ENCODE data around the gene OXTR. TPM values are rescaled to one million over a fixed set of nuclear protein-coding genes. Genes with fewer than 3 reads are reported as not detected.

OXTR gene
- total RNA-seq, 1 experiment from 2014 or later = 0.63 TPM

DNA sequence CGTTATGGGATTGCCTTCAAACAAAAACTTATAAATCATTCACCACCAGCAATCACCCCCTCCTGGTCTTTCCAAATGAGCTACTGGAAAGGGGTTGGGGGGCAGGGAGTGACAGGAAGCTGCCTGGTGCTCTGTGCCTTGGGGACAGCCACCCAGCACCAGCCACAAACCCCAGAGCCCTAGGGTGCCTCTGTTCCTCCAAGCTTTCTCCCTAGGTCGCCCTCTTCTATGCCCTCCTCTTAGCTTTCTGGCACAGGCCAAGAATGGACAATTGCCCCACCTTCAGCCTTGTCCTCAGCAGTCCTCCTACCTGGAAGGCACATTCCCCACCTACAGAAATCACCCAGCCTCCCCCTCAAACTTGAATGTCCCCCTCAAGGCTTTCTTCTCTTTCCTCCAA lies 3.3 kb downstream of the OXTR start:
- peaks cover 14% of the 10 kb centered on the region for H3K27me3 Mint-ChIP-seq (ENCODE audit: insufficient read depth, unreplicated experiment)
- intact Hi-C loops (cut with micrococcal nuclease) = no loop called here
- no peaks in the 10 kb centered on the region for H3K36me3 Mint-ChIP-seq (ENCODE audit: insufficient read depth, unreplicated experiment)
- no peaks in the 10 kb centered on the region for H3K9me3 Mint-ChIP-seq (ENCODE audit: unreplicated experiment)
- no peak overlapping the region for H3K4me3 Mint-ChIP-seq (ENCODE audit: unreplicated experiment)
- no TSS peak for BruUV-seq (replicated peaks)
- DNase-seq (ENCODE audit: unreplicated experiment) = no peak
- H3K27ac Mint-ChIP-seq (ENCODE audit: low read depth, unreplicated experiment) = no peak overlapping the region
- peaks cover 7% of the 10 kb centered on the region for H3K4me1 Mint-ChIP-seq (ENCODE audit: insufficient read depth, unreplicated experiment)
- TF ChIP-seq, protein P1, sequence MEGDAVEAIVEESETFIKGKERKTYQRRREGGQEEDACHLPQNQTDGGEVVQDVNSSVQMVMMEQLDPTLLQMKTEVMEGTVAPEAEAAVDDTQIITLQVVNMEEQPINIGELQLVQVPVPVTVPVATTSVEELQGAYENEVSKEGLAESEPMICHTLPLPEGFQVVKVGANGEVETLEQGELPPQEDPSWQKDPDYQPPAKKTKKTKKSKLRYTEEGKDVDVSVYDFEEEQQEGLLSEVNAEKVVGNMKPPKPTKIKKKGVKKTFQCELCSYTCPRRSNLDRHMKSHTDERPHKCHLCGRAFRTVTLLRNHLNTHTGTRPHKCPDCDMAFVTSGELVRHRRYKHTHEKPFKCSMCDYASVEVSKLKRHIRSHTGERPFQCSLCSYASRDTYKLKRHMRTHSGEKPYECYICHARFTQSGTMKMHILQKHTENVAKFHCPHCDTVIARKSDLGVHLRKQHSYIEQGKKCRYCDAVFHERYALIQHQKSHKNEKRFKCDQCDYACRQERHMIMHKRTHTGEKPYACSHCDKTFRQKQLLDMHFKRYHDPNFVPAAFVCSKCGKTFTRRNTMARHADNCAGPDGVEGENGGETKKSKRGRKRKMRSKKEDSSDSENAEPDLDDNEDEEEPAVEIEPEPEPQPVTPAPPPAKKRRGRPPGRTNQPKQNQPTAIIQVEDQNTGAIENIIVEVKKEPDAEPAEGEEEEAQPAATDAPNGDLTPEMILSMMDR (IDR thresholded peaks at IDR 0.05; ENCODE audit: unreplicated experiment) = no peak
- POLR2A ChIA-PET = no interaction called here
- CTCF ChIA-PET = interaction anchor here (1.2 kb wide), 1 partner anchor 11 kb away, joined by 3 read pairs; no protein-coding TSS in a partner anchor

DNA sequence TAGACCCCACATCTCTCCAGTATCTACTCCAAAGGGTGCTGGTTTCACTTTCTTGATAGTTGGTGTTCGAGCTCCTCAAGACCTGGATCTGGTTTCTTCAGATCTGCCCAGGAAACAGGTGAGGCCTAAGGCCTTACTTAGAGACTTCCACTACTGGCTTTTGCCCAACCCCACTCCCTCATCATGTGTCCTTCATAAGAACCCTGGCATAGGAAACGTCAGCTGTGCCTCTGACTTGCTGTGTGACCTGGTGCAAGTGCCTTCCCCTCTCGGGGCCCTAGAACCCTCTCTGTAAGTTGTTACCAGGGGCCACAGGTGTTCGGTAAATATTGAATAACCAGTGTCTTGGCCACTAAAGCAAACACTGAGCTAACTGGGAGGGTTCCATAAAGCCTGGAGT lies 3.9 kb downstream of the OXTR start:
- TF ChIP-seq, protein P1 (IDR thresholded peaks at IDR 0.05; ENCODE audit: unreplicated experiment) = no peak
- DNase-seq (ENCODE audit: unreplicated experiment) = no peak
- CTCF ChIA-PET = interaction anchor here (0.6 to 1.2 kb wide), 3 partner anchors 10 to 322 kb away, joined by 3 read pairs; no protein-coding TSS in a partner anchor
- H3K9me3 Mint-ChIP-seq (ENCODE audit: unreplicated experiment) = no peaks in the 10 kb centered on the region
- BruUV-seq (replicated peaks) = no TSS peak
- intact Hi-C loops (cut with micrococcal nuclease) = no loop called here
- peaks cover 14% of the 10 kb centered on the region for H3K27me3 Mint-ChIP-seq (ENCODE audit: insufficient read depth, unreplicated experiment)
- no peak overlapping the region for H3K4me3 Mint-ChIP-seq (ENCODE audit: unreplicated experiment)
- peaks cover 7% of the 10 kb centered on the region for H3K4me1 Mint-ChIP-seq (ENCODE audit: insufficient read depth, unreplicated experiment)
- H3K36me3 Mint-ChIP-seq (ENCODE audit: insufficient read depth, unreplicated experiment) = no peaks in the 10 kb centered on the region
- POLR2A ChIA-PET = no interaction called here
- no peak overlapping the region for H3K27ac Mint-ChIP-seq (ENCODE audit: low read depth, unreplicated experiment)

DNA sequence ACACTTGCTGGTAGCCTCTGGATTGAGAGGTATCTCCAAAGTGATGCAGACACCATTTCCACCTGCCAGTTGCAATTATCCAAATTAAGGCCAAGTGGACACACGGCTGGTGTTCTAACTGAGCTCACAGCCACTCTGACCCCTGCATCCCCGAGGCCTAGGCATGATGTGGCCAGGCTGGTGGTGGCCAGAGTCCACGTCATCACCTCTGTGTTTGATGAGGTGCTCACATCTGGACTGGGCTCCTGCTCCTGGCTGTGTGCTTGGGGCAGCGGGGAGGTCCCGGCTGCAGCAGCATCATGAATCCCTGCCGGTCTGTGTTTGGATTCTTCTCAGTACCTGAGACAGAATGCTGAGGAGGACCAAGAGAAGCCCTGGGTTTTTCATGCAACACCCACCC lies 4.9 kb downstream of the OXTR start:
- TF ChIP-seq, protein P1 (IDR thresholded peaks at IDR 0.05; ENCODE audit: unreplicated experiment) = no peak
- Mint-ChIP-seq H3K9me3 (ENCODE audit: unreplicated experiment) (no peaks in the 10 kb centered on the region), H3K4me1 (ENCODE audit: insufficient read depth, unreplicated experiment) (peaks cover 7% of the 10 kb centered on the region), H3K27me3 (ENCODE audit: insufficient read depth, unreplicated experiment) (peaks cover 14% of the 10 kb centered on the region), H3K36me3 (ENCODE audit: insufficient read depth, unreplicated experiment) (no peaks in the 10 kb centered on the region), H3K27ac (ENCODE audit: low read depth, unreplicated experiment) (no peak overlapping the region), H3K4me3 (ENCODE audit: unreplicated experiment) (no peak overlapping the region)
- BruUV-seq (replicated peaks) = no TSS peak
- no peak for DNase-seq (ENCODE audit: unreplicated experiment)
- CTCF ChIA-PET = no interaction called here
- intact Hi-C loops (cut with micrococcal nuclease) = no loop called here
- POLR2A ChIA-PET = no interaction called here

DNA sequence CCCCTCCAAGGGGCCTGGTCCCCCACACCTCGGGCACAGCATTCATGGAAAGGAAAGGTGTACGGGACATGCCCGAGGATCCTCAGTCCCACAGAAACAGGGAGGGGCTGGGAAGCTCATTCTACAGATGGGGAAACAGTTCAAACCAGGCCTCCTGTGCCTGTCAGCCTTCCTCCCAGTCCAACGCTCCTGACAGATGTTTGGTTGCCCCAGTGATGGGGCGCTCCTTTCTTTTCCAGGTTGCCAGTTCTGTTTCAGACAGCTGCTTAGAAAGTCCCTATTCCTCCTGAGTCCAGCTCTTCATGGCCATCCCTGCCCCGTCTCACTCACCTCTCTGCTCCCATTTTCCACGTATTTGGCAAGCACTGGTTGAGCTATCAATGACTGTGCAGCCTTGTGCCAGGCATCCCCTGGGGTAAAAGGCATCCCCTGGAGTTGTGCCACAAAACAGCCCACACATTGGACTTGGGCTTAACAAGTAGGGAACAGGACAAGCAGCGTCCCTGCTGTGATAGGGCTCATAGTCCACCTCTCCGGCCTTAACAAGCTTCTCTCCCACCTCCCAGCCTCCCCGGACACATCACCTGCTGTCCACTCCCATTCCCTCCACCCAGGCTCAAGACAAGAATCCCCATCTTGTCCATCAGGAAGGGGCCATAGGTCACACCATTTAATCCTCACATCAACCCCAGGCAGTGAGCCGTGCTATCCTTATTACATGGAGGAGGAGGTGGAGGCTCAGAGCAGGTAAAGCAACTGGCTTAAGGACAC lies 6.6 kb downstream of the OXTR start:
- Mint-ChIP-seq H3K27me3 (ENCODE audit: insufficient read depth, unreplicated experiment) (no peaks in the 10 kb centered on the region), H3K27ac (ENCODE audit: low read depth, unreplicated experiment) (no peak overlapping the region), H3K4me3 (ENCODE audit: unreplicated experiment) (no peak overlapping the region), H3K4me1 (ENCODE audit: insufficient read depth, unreplicated experiment) (peaks cover 9% of the 10 kb centered on the region), H3K36me3 (ENCODE audit: insufficient read depth, unreplicated experiment) (no peaks in the 10 kb centered on the region), H3K9me3 (ENCODE audit: unreplicated experiment) (no peaks in the 10 kb centered on the region)
- TF ChIP-seq, protein P1 (IDR thresholded peaks at IDR 0.05; ENCODE audit: unreplicated experiment) = no peak
- POLR2A ChIA-PET = no interaction called here
- DNase-seq (ENCODE audit: unreplicated experiment) = peak; percentile 24
- CTCF ChIA-PET = interaction anchor here (0.8 to 1.1 kb wide), 3 partner anchors 24 to 105 kb away, joined by 3 read pairs; no protein-coding TSS in a partner anchor
- no TSS peak for BruUV-seq (replicated peaks)
- intact Hi-C loops (cut with micrococcal nuclease) = no loop called here
